Esophagus muscularis mucosa (tissue), 4 donors: ENCODE data around the gene ESYT3. TPM values are rescaled to one million over a fixed set of nuclear protein-coding genes. Genes with fewer than 3 reads are reported as not detected.
"Not testable (repeated sequence)": the region's sequence is repeated elsewhere in the genome, so short reads cannot be mapped to it uniquely, and the experiment has no call there.

Experiments used
- DNase-seq: peaks from one replicate; pipeline ENCODE4 v3.0.0-alpha.2; 2017; ENCODE audit errors: extremely low spot score
- H3K27ac ChIP-seq, 4 donors: fragments of 200-600 bp; sonication (generic); replicated peaks in 1 of 4; 1 replicate in 3 of 4; 2 replicates in 1 of 4; pipeline ENCODE4 v1.5.1; 2016 to 2019; ENCODE audit warnings: mild to moderate bottlenecking in 1 of 4
- H3K27me3 ChIP-seq, 4 donors: fragments of 200-600 bp; sonication (generic); one replicate each; pipeline versions ENCODE4 v1.5.1 to v1.6.0; 2016 to 2019
- H3K36me3 ChIP-seq, 4 donors: fragments of 200-600 bp; sonication (generic); one replicate each; pipeline ENCODE4 v1.5.1; 2016 to 2019
- H3K4me1 ChIP-seq, 4 donors: fragments of 200-600 bp; sonication (generic); one replicate each; pipeline ENCODE4 v1.5.1; 2016 to 2019
- H3K4me3 ChIP-seq, 4 donors: fragments of 200-600 bp; sonication (generic); 1 replicate in 2 of 4; 2 replicates in 2 of 4; pipeline ENCODE4 v1.5.1; 2016 to 2019; ENCODE audit warnings: mild to moderate bottlenecking in 4 of 4, moderate library complexity in 1 of 4
- H3K9me3 ChIP-seq, 4 donors: fragments of 200-600 bp; sonication (generic); 1 replicate in 3 of 4; 2 replicates in 1 of 4; pipeline ENCODE4 v1.5.1; 2016 to 2019
- EP300 ChIP-seq: sonication (generic); formaldehyde crosslinking; IDR thresholded peaks from one replicate; pipeline ENCODE4 v1.6.1; 2017; ENCODE audit warnings: antibody characterized with exemption
- POLR2A ChIP-seq: fragments of 450-650 bp; IDR thresholded peaks from one replicate; pipeline ENCODE4 v1.6.1; 2017; ENCODE audit warnings: antibody characterized with exemption, moderate library complexity, mild to moderate bottlenecking, low read depth
- POLR2AphosphoS5 ChIP-seq, 2 donors: sonication (generic); formaldehyde crosslinking; IDR thresholded peaks; one replicate each; pipeline ENCODE4 v1.6.1; 2017; ENCODE audit warnings: antibody characterized with exemption in 2 of 2
- WGBS: methylation state at CpG from one replicate; pipeline ENCODE4 v1.1.5; 2018; 5-methylcytosine and 5-hydroxymethylcytosine counted together
- intact Hi-C: fragments of 100-400 bp; cut with DNase I; formaldehyde crosslinking; loops from one replicate; pipeline ENCODE4 v1.15.1; 2023
- total RNA-seq, 4 donors: library from RNA; depleted of rRNA; stranded (reverse); fragments of >200 nt; gene quantifications; one replicate each; pipeline versions ENCODE4 v1.1.0 to v1.2.1, GENCODE V29; 2016
- TF ChIP-seq, protein P1 (sequence below), 3 experiments: fragments of 200-600 bp in 2 of 3; fragments of 450-650 bp in 1 of 3; sonication (generic) in 2 of 3; IDR thresholded peaks; one replicate each; pipeline ENCODE4 v1.5.1; 2017 to 2019; ENCODE audit warnings: antibody characterized with exemption in 3 of 3, mild to moderate bottlenecking in 2 of 3, moderate library complexity in 1 of 3

Gene ESYT3
- total RNA-seq, 4 donors from 2014 or later, result 0.45 to 1.1 (median 0.83) TPM; not detected in 1

DNA sequence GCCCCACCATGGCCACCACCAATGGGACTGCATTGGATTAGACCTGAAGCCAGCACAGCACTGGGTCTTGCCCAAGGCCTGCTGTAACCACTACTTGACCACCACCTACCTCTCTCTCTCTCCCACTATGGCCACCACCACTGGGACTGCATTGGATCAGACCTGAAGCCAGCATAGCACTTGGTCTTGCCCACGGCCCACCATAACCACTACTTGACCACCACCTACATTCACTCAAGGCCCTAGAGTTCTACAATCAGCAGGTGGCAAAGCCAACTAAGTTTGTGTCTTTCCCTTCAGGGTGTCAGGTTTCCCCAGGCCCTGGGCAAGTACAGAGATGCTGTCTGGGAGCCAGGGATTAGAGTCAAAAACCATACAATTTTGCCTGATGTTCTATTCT, 57.6 kb downstream of the ESYT3 start:
- intact Hi-C loops, result no loop called here
- TF ChIP-seq POLR2AphosphoS5 (IDR thresholded peaks at IDR 0.05), result no peak
- TF ChIP-seq, protein P1, sequence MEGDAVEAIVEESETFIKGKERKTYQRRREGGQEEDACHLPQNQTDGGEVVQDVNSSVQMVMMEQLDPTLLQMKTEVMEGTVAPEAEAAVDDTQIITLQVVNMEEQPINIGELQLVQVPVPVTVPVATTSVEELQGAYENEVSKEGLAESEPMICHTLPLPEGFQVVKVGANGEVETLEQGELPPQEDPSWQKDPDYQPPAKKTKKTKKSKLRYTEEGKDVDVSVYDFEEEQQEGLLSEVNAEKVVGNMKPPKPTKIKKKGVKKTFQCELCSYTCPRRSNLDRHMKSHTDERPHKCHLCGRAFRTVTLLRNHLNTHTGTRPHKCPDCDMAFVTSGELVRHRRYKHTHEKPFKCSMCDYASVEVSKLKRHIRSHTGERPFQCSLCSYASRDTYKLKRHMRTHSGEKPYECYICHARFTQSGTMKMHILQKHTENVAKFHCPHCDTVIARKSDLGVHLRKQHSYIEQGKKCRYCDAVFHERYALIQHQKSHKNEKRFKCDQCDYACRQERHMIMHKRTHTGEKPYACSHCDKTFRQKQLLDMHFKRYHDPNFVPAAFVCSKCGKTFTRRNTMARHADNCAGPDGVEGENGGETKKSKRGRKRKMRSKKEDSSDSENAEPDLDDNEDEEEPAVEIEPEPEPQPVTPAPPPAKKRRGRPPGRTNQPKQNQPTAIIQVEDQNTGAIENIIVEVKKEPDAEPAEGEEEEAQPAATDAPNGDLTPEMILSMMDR (IDR thresholded peaks at IDR 0.05), result no peak
- no peak for TF ChIP-seq EP300
- TF ChIP-seq POLR2A, result no peak
- Histone ChIP-seq H3K4me1 (peaks cover 0 to 5% (median 0%) of the 10 kb centered on the region in 4 donors), H3K27ac (no peak overlapping the region), H3K36me3 (peaks cover 0 to 23% (median 10%) of the 10 kb centered on the region in 4 donors), H3K27me3 (no peaks in the 10 kb centered on the region), H3K4me3 (no peak overlapping the region), H3K9me3 (peaks cover 0 to 22% (median 11%) of the 10 kb centered on the region in 4 donors)
- no peak for DNase-seq
- WGBS, result 100% methylated on average over 1 of the region's 1 CpG

DNA sequence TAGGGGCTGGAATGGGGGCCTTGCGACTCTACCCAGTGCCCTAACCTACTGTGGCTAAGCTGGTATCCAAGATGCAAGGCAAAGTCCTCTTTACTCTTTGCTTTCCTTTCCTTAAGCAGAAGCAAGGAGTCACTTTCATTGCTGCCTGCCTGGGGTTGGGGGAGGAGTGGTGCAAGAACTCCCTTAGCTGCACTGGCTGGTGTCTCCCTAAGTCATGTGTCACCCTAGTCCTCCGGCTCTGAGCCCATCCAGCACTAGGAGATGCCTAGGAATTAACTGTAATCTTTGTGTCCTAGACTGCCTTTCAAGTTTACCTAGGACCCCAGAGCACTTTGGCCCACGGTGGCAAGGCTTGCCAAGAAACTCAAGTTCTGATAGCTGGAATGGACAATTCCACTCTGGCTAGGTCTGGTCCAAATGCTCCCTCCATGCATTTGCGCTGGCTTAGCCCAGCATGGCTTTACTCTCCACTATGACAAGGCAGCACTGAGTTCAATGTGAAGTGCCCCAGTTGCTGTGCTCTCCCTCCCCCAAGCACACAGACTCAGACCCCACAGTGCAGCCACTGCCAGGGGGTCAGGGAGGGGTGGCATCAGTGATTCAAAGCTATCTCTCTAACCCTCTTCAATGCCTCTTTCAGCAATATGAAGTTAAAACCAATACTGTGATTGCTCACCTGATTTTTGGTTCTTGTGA, 58.7 kb downstream of the ESYT3 start:
- Histone ChIP-seq H3K4me3 (no peak overlapping the region), H3K36me3 (peaks cover 0 to 28% (median 11%) of the 10 kb centered on the region in 4 donors), H3K9me3 (peaks cover 0 to 10% (median under 1%) of the 10 kb centered on the region in 4 donors), H3K27me3 (no peaks in the 10 kb centered on the region), H3K27ac (no peak overlapping the region), H3K4me1 (peaks cover 0 to 5% (median 0%) of the 10 kb centered on the region in 4 donors)
- 100% methylated on average over 3 of the region's 4 CpGs for WGBS
- TF ChIP-seq POLR2AphosphoS5 (IDR thresholded peaks at IDR 0.05), result no peak
- no peak for TF ChIP-seq EP300
- TF ChIP-seq POLR2A, result no peak
- TF ChIP-seq, protein P1 (IDR thresholded peaks at IDR 0.05), result no peak
- intact Hi-C loops, result no loop called here
- DNase-seq, result no peak

DNA sequence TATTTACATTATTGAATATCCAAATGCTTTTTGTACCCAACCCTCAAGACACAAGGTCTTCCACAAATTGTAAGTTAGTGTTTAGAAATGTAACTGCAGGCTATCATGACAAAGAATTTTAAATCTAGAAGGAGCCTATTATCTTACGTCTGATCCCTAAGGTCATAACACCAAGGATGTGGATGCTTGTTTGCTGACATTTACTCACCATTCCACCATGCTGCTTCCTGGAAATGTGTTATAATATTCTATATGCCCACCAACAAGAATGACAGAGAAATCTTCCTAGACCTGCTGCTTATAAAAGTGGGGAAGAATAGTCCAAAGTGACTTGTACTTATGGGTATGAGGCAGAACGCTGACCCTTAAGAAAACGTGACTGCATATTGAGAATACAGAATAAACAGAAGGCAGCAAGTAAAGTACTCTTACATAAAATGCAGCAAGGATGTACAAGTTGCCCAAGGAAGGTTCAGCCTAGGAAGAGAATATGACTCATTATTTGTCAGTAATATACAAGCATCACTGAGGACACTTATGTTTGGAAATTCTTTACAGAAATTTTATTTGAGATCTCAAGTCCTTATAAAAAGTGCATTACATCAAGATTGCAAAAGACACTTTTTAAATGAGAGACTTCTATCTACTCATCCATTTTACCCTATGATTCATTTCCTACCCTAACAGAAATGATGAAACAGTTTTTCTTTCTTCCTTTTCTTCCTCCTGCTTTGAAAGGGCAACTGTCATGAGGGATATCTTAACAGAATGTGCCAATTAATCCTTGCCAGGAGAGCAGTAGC, 59.6 kb downstream of the ESYT3 start:
- WGBS, result 78% methylated on average over 3 of the region's 3 CpGs
- TF ChIP-seq POLR2AphosphoS5 (IDR thresholded peaks at IDR 0.05) (no peak), POLR2A (no peak), EP300 (no peak)
- TF ChIP-seq, protein P1 (IDR thresholded peaks at IDR 0.05), result no peak
- peaks cover 0 to 5% (median 0%) of the 10 kb centered on the region in 4 donors for H3K4me1 ChIP-seq
- no peak overlapping the region for H3K27ac ChIP-seq
- peaks cover 0 to 30% (median 17%) of the 10 kb centered on the region in 4 donors for H3K36me3 ChIP-seq
- peaks cover 0 to 7% (median 0%) of the 10 kb centered on the region in 4 donors for H3K9me3 ChIP-seq
- no peaks in the 10 kb centered on the region for H3K27me3 ChIP-seq
- no peak overlapping the region for H3K4me3 ChIP-seq
- no peak for DNase-seq
- intact Hi-C loops, result no loop called here

DNA sequence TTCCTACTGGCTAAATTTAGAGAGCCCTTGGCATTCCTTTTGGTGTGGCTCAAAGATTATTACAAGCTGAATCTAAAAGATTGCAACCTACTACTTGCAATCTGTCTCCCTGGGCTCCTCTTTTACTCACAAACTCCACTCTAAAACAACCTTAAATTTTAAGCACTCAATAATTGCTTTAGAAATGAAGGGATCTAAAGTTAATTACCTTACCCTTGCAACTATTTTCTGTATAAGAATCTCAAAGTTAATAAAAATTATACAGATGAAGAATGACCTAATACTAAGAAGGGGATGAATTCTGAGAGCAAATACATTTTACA, 60.2 kb downstream of the ESYT3 start:
- no peak for DNase-seq
- Histone ChIP-seq H3K4me3 (no peak overlapping the region), H3K27ac (no peak overlapping the region), H3K4me1 (peaks cover 0 to 5% (median 0%) of the 10 kb centered on the region in 4 donors), H3K36me3 (peaks cover 0 to 35% (median 19%) of the 10 kb centered on the region in 4 donors), H3K27me3 (no peaks in the 10 kb centered on the region), H3K9me3 (peaks cover 0 to 1% (median 0%) of the 10 kb centered on the region in 4 donors)
- intact Hi-C loops, result no loop called here
- TF ChIP-seq POLR2A, result no peak
- no peak for TF ChIP-seq POLR2AphosphoS5 (IDR thresholded peaks at IDR 0.05)
- TF ChIP-seq EP300, result no peak
- TF ChIP-seq, protein P1 (IDR thresholded peaks at IDR 0.05), result no peak

DNA sequence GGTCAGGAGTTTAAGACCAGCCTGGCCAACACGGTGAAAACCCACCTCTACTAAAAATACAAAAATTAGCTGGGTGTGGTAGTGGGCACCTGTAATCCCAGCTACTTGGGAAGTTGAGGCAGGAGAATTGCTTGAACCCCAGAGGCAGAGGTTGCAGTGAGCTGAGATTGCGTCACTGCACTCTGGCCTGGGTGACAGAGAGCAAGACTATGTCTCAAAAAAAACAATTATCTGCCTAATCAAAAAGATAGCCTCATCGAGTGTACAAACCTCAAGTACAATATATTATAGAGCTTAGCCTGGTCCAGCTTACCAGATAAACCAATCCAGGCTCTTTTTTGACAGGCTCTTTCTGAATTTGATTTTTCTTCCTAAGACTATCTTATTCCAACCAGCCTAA, 61.2 kb downstream of the ESYT3 start:
- H3K27me3 ChIP-seq, DNase-seq, H3K4me3 ChIP-seq, H3K9me3 ChIP-seq, H3K27ac ChIP-seq, H3K4me1 ChIP-seq, intact Hi-C loops: not testable (repeated sequence)
- WGBS, result 97% methylated on average over 3 of the region's 3 CpGs
- peaks cover 0 to 44% (median 25%) of the 10 kb centered on the region in 4 donors for H3K36me3 ChIP-seq
